MG63 (cell line): ENCODE measurements around the gene DLGAP1. TPM values are rescaled to one million over a fixed set of nuclear protein-coding genes. Genes with fewer than 3 reads are reported as not detected.
A peak's percentile ranks its signal among the peaks of the same experiment; 100 is the strongest.

Experiments
- DNase-seq: peaks from one replicate; pipeline ENCODE4 v3.0.0-alpha.2; 2020
- H3K27me3 ChIP-seq: fragments of 250-450 bp; sonication (Bioruptor Pico); 2 replicates; pipeline ENCODE4 v1.5.1; 2020; ENCODE audit warnings: mild to moderate bottlenecking, moderate library complexity
- H3K36me3 ChIP-seq: fragments of 250-450 bp; sonication (Bioruptor Pico); 2 replicates; pipeline ENCODE4 v1.5.1; 2020; ENCODE audit warnings: mild to moderate bottlenecking, moderate library complexity
- H3K4me3 ChIP-seq: fragments of 250-450 bp; sonication (Bioruptor Pico); 2 replicates; pipeline ENCODE4 v1.5.1; 2020; ENCODE audit warnings: mild to moderate bottlenecking, moderate library complexity
- H3K9me3 ChIP-seq: fragments of 250-450 bp; sonication (Bioruptor Pico); 2 replicates; pipeline ENCODE4 v1.5.1; 2020; ENCODE audit warnings: mild to moderate bottlenecking, moderate library complexity
- total RNA-seq: library from RNA; depleted of rRNA; stranded (reverse); fragments of >200 nt; shearing (Covaris generic); gene quantifications from 2 replicates; pipeline ENCODE4 v1.2.3, GENCODE V29; 2014; ENCODE audit warnings: low replicate concordance

The DLGAP1 gene
- total RNA-seq, 1 experiment from 2014 or later: 3.4 TPM

GRCh38 chr18:3815991-3816390, 639.1 kb downstream of the DLGAP1 start:
- Histone ChIP-seq H3K27me3 (no peaks in the 10 kb centered on the region), H3K4me3 (no peak overlapping the region), H3K36me3 (no peaks in the 10 kb centered on the region), H3K9me3 (no peaks in the 10 kb centered on the region)
- no peak for DNase-seq

- DNase-seq: no peak
- no peaks in the 10 kb centered on the region for H3K27me3 ChIP-seq
Measured at GRCh38 chr18:3814816-3815215, 640.3 kb downstream of the DLGAP1 start.

DNA sequence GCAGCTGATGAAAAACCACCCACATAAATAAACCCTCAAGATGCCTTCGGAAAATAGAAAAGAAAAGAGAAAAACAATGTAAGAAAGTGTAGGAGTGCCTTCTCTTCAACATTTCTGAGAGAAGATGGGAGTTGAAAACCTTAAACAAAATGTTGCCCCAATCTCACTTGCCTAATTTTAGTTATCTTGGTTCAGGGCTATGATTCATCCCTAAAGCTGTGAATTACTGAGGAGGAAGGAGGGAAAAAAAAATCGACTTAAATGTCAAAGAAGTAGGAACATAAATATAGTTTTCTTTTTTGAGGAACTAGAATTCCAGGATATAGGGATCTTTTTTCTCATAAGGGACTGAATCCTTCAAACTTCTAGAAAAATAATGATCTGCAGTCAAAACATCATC, 644.8 kb downstream of the DLGAP1 start:
- Histone ChIP-seq H3K4me3 (no peak overlapping the region), H3K9me3 (no peaks in the 10 kb centered on the region), H3K27me3 (no peaks in the 10 kb centered on the region), H3K36me3 (no peaks in the 10 kb centered on the region)
- no peak for DNase-seq

More at GRCh38 chr18:3814816-3815215, 640.3 kb downstream of the DLGAP1 start:
- no peaks in the 10 kb centered on the region for H3K36me3 ChIP-seq
- no peaks in the 10 kb centered on the region for H3K9me3 ChIP-seq
- no peak overlapping the region for H3K4me3 ChIP-seq

GRCh38 chr18:3808985-3809780, 645.9 kb downstream of the DLGAP1 start:
- Histone ChIP-seq H3K27me3 (no peaks in the 10 kb centered on the region), H3K9me3 (no peaks in the 10 kb centered on the region), H3K4me3 (no peak overlapping the region), H3K36me3 (no peaks in the 10 kb centered on the region)
- DNase-seq: no peak

- Histone ChIP-seq H3K9me3 (no peaks in the 10 kb centered on the region), H3K4me3 (no peak overlapping the region), H3K36me3 (no peaks in the 10 kb centered on the region), H3K27me3 (no peaks in the 10 kb centered on the region)
- DNase-seq: no peak
Measured at GRCh38 chr18:3806656-3807055, 648.5 kb downstream of the DLGAP1 start.

- Histone ChIP-seq H3K9me3 (no peaks in the 10 kb centered on the region), H3K36me3 (no peaks in the 10 kb centered on the region), H3K27me3 (no peaks in the 10 kb centered on the region), H3K4me3 (no peak overlapping the region)
- DNase-seq: no peak
Measured at GRCh38 chr18:3804336-3804735, 650.8 kb downstream of the DLGAP1 start.

GRCh38 chr18:3803350-3803749, 651.8 kb downstream of the DLGAP1 start:
- Histone ChIP-seq H3K4me3 (no peak overlapping the region), H3K9me3 (no peaks in the 10 kb centered on the region), H3K27me3 (no peaks in the 10 kb centered on the region), H3K36me3 (no peaks in the 10 kb centered on the region)
- no peak for DNase-seq

- no peaks in the 10 kb centered on the region for H3K36me3 ChIP-seq
- no peak for DNase-seq
- no peak overlapping the region for H3K4me3 ChIP-seq
- H3K27me3 ChIP-seq: no peaks in the 10 kb centered on the region
- H3K9me3 ChIP-seq: no peaks in the 10 kb centered on the region
Measured at GRCh38 chr18:3799515-3799914, 655.6 kb downstream of the DLGAP1 start.

DNA sequence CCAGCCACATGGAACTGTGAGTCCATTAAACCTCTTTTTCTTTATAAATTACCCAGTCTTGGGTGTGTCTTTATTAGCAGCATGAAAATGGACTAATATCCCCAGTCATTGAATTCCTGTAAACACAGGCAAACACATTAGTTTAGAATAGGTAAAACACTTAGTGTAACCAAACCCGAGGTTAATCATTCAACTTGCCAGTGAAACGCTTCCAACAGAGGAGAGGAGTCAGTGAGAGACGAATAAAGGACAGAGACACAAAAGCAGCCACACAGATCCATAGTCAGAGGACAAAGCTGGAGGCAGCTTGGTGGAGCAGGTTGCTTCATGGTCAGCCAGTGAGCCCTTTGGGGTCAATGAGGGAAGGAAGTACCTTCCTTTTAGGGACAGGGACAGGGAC, 657.1 kb downstream of the DLGAP1 start:
- DNase-seq: no peak
- H3K4me3 ChIP-seq: no peak overlapping the region
- no peaks in the 10 kb centered on the region for H3K36me3 ChIP-seq
- H3K9me3 ChIP-seq: no peaks in the 10 kb centered on the region
- H3K27me3 ChIP-seq: no peaks in the 10 kb centered on the region

DNA sequence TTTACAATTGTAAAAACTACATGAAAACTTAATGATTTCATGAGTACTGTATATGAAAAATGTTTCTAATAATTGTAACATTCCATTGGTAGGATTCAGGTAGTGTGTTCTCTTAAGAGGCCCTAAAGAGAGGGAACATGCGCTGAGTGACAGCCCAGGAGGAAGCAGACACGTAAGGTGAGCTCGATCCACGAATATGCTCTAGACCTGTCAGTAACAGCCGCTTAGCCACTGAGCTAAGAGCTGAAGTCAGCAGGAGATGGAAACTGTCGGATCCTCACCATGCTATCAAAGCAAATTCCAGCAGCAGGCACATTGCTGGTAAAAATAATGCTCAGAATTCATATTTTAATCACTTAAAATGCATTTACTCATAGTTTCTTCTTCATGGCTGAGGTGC, 658.7 kb downstream of the DLGAP1 start:
- no peaks in the 10 kb centered on the region for H3K27me3 ChIP-seq
- DNase-seq: no peak
- no peak overlapping the region for H3K4me3 ChIP-seq
- no peaks in the 10 kb centered on the region for H3K36me3 ChIP-seq
- no peaks in the 10 kb centered on the region for H3K9me3 ChIP-seq

DNA sequence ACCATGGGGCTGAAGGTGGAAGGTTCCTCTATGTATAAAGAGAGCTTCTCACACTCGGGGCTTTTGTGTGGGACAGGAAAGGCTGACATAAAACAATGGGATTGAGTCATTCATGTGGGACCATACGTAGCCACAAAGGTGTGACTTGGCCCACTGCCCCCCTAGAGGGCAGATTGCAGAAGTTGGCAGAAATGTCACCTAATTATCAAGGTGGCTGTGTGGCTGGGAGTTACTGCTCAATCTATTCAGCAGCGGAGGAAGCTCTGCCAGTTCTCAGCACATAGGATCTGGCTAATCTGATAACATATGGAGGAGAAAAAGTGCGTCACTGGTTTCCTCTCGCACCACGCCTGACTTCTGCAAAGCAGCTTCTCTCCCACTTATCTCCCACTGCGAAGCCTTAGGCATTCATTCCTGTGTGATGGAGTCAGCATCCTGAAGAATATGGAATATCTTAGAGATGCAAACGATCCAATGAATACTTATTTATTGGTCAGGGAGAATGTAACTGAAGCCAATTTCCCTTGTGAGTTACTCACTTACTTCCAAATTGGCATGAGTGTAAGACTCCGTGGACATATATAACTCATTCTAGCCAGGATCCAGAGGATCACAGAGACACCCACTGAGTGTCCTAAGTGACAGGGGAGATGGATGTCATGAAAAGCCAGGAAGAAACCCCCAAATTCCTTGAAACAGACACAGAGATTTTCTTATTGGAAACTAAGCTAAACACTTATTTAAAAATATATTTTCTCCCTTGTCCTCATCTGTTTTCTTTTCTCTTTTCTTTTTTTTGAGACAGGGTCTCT, 660.4 kb downstream of the DLGAP1 start:
- Histone ChIP-seq H3K4me3 (no peak overlapping the region), H3K9me3 (no peaks in the 10 kb centered on the region), H3K27me3 (no peaks in the 10 kb centered on the region), H3K36me3 (no peaks in the 10 kb centered on the region)
- DNase-seq: peak; percentile 82

DNA sequence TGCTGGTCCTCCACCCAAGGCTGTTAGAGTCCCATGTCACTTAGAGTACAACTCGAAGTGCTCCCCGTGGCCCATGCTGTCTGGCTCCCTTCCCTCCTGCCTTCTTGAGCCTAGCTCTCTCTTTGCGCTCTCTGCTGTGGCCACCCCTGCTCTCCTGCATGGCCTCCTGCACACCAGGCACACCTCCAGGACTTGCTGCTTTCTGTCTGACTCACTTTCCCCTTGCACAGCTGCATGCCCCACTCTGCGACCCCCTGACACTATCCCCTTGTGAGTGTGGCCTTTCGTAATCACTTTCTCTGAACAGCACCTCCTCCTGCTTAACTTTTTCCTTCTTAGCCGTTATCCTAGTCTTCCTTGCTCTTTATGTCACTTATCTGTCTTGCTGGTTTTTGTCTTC, 661.6 kb downstream of the DLGAP1 start:
- no peaks in the 10 kb centered on the region for H3K9me3 ChIP-seq
- H3K4me3 ChIP-seq: no peak overlapping the region
- DNase-seq: peak; percentile 1
- H3K27me3 ChIP-seq: no peaks in the 10 kb centered on the region
- H3K36me3 ChIP-seq: no peaks in the 10 kb centered on the region

DNA sequence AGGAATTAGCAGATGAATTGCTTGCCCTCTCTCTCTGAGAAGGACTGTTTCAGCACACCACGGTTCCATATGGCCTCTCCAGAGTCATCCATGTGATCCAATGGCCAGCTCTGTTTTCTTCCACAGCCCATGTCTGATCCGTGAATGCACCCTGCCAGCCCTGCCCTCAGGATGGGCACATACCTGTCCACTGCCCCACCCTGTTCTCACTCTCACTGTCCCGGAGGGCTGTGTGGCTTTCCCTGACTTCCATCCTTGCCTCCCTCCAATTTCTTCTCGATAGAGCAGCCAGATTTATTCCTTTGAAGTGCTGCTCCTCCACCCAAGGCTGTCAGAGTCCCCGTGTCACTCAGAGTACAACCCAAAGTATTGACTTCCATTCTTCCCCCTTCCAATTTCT, 662.0 kb downstream of the DLGAP1 start:
- Histone ChIP-seq H3K36me3 (no peaks in the 10 kb centered on the region), H3K4me3 (no peak overlapping the region), H3K9me3 (no peaks in the 10 kb centered on the region), H3K27me3 (no peaks in the 10 kb centered on the region)
- DNase-seq: no peak

DNA sequence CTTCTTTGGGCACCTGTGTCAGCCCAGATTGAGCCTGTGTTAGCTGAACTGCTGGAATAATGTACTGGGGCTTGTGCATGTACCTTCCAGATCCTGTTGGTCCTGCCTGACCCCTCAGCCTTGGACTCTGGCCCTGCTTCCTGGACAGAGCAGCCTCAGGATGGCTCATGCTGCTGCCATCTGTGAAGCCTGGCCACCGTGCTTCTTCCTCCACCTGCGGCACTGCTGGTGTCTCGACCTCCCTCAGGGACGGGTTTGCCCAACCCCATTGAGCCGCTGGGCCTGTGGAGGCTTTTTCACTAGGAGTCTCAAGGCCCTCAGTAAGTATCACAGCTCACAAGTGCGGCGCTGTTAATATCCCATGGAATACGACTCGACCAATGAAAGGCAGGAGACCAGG, 662.4 kb downstream of the DLGAP1 start:
- H3K4me3 ChIP-seq: no peak overlapping the region
- DNase-seq: no peak
- H3K36me3 ChIP-seq: no peaks in the 10 kb centered on the region
- H3K9me3 ChIP-seq: no peaks in the 10 kb centered on the region
- H3K27me3 ChIP-seq: no peaks in the 10 kb centered on the region

GRCh38 chr18:3791238-3791637, 663.9 kb downstream of the DLGAP1 start:
- no peak for DNase-seq
- no peaks in the 10 kb centered on the region for H3K27me3 ChIP-seq
- no peaks in the 10 kb centered on the region for H3K9me3 ChIP-seq
- H3K36me3 ChIP-seq: no peaks in the 10 kb centered on the region
- H3K4me3 ChIP-seq: no peak overlapping the region

GRCh38 chr18:3790703-3791102, 664.4 kb downstream of the DLGAP1 start:
- no peaks in the 10 kb centered on the region for H3K36me3 ChIP-seq
- no peak overlapping the region for H3K4me3 ChIP-seq
- DNase-seq: no peak

DNA sequence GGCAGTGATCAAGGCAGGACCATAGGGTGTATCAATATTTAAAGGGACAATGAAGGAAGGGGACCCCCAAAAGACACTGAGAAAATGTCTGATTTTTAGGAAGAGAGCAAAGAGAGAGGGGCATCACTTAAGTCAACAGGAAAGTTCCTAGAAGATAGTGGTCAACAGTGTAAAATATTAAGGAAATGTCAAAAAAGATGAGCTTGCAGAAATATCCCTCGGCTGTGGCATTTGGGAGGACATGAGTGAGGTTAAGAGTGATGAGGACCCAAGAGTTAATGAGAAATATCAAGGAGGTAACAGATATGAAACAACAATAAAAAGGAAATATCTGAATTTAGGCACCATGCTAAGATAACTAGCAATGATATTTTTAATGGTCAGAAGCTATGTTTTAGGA, 665.6 kb downstream of the DLGAP1 start:
- Histone ChIP-seq H3K27me3 (no peaks in the 10 kb centered on the region), H3K36me3 (no peaks in the 10 kb centered on the region), H3K9me3 (no peaks in the 10 kb centered on the region), H3K4me3 (no peak overlapping the region)
- DNase-seq: no peak

More at GRCh38 chr18:3790703-3791102, 664.4 kb downstream of the DLGAP1 start:
- H3K9me3 ChIP-seq: no peaks in the 10 kb centered on the region
- H3K27me3 ChIP-seq: no peaks in the 10 kb centered on the region

- no peak for DNase-seq
- no peaks in the 10 kb centered on the region for H3K27me3 ChIP-seq
- no peaks in the 10 kb centered on the region for H3K36me3 ChIP-seq
- no peak overlapping the region for H3K4me3 ChIP-seq
- no peaks in the 10 kb centered on the region for H3K9me3 ChIP-seq
Measured at GRCh38 chr18:3784949-3785348, 670.2 kb downstream of the DLGAP1 start.
